ENCODE results near the gene FMNL2.

DNA sequence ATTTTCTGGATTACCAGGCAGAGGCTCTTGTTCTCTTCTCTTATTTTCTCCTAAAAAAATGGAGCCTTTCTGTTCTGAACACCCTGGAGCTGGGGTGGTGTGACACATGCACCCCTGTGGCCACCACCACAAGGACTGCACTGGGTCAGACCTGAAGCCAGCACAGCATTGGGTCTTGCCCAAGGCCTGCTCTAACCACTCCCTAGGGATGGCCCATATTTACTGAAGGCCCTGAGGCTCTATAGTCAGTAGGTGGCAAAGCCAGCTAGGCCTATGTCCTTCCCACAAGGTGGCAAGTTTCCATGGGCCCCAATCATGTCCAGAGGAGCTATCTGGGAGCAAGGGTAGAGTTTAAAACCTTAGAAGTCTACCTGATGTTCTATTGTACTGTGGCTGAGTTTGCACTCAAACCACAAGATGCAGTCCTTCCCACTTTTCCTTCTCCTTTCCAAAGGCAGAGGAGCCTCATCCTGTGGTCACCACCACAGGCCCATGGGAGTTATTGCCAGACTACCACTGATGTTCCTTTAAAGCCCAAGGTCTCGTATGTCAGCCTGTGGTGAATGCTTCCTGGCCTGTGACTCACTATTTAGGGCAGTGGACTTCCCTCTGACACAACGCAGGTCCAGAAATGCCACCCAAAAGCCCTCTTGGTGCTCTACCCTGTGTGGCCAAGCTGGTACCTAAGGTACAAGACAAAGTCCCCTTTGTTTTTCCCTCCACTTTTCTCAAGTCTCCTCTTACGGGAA lies 15.0 kb upstream of the FMNL2 start:
- TF ChIP-seq, protein P1, sequence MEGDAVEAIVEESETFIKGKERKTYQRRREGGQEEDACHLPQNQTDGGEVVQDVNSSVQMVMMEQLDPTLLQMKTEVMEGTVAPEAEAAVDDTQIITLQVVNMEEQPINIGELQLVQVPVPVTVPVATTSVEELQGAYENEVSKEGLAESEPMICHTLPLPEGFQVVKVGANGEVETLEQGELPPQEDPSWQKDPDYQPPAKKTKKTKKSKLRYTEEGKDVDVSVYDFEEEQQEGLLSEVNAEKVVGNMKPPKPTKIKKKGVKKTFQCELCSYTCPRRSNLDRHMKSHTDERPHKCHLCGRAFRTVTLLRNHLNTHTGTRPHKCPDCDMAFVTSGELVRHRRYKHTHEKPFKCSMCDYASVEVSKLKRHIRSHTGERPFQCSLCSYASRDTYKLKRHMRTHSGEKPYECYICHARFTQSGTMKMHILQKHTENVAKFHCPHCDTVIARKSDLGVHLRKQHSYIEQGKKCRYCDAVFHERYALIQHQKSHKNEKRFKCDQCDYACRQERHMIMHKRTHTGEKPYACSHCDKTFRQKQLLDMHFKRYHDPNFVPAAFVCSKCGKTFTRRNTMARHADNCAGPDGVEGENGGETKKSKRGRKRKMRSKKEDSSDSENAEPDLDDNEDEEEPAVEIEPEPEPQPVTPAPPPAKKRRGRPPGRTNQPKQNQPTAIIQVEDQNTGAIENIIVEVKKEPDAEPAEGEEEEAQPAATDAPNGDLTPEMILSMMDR (IDR thresholded peaks at IDR 0.05) = no peak
- TF ChIP-seq POLR2A (IDR thresholded peaks at IDR 0.05; ENCODE audit: low read depth) (no peak), POLR2AphosphoS5 (IDR thresholded peaks at IDR 0.05) (no peak), EP300 (IDR thresholded peaks at IDR 0.05) (no peak)

All from esophagus muscularis mucosa (tissue), 4 donors.